AG09319 (cell line): ENCODE results near the gene FAM135A.

ENCODE experiments used
- DNase-seq: peaks from one replicate; pipeline ENCODE4 v3.0.0-alpha.2; 2010; ENCODE audit warnings: low read depth; ENCODE audit errors: extremely low read depth
- CTCF ChIP-seq: IDR thresholded peaks from 2 replicates; pipeline ENCODE4 v1.5.1; 2011; ENCODE audit warnings: low read depth, mild to moderate bottlenecking, inconsistent platforms, low read length, moderate library complexity

The FAM135A gene

GRCh38 chr6:70503813-70504465 lies 90.6 kb downstream of the FAM135A start:
- DNase-seq, result no peak
- TF ChIP-seq CTCF, result no peak

- no peak for TF ChIP-seq CTCF
- DNase-seq, result no peak
These were observed 93.0 kb downstream of the FAM135A start for GRCh38 chr6:70506321-70506720.

GRCh38 chr6:70507161-70507560 lies 93.9 kb downstream of the FAM135A start:
- DNase-seq, result no peak
- TF ChIP-seq CTCF, result no peak

- DNase-seq, result no peak
- no peak for TF ChIP-seq CTCF
These were observed 95.6 kb downstream of the FAM135A start for GRCh38 chr6:70508953-70509352.

GRCh38 chr6:70510600-70510999 lies 97.3 kb downstream of the FAM135A start:
- no peak for DNase-seq
- TF ChIP-seq CTCF, result no peak

GRCh38 chr6:70518723-70519122 lies 105.4 kb downstream of the FAM135A start:
- TF ChIP-seq CTCF, result no peak
- DNase-seq, result no peak

- peak; percentile 12; the same call in 1 of the 2 replicates for TF ChIP-seq CTCF
- DNase-seq, result no peak
These were observed 107.3 kb downstream of the FAM135A start for GRCh38 chr6:70520575-70520974.
